HEK293 (cell line): Measurements from ENCODE around the gene SPEM2.
A peak's percentile ranks its signal among the peaks of the same experiment; 100 is the strongest.

Experiments
- CTCF ChIA-PET: fragments of 350-600 bp; formaldehyde crosslinking; extraction: SDS; loops from one replicate; lab custom pipeline; 2021; ENCODE audit warnings: antibody characterized with exemption; lab: Yijun Ruan, JAX
- POLR2A ChIA-PET: fragments of 300-600 bp; formaldehyde crosslinking; extraction: SDS; loops from one replicate; lab custom pipeline; 2020; ENCODE audit warnings: antibody characterized with exemption, inconsistent platforms; lab: Yijun Ruan, JAX
- H3K27ac ChIP-seq: fragments of 200-500 bp; sonication (Bioruptor generic); 2 replicates; pipeline ENCODE4 v1.5.1; 2014; ENCODE audit warnings: low read depth, low read length, control low read depth, inconsistent platforms; ENCODE audit errors: extremely low read depth
- H3K36me3 ChIP-seq, 2 experiments: fragments of 200-500 bp in 1 of 2; sonication (Bioruptor generic) in 1 of 2; 1 replicate in 1 of 2; 2 replicates in 1 of 2; pipeline ENCODE4 v1.5.1; 2014 to 2017; ENCODE audit warnings: inconsistent platforms in 2 of 2, low read length in 2 of 2; ENCODE audit not compliant: control insufficient read depth in 2 of 2, insufficient read depth in 1 of 2
- H3K4me1 ChIP-seq: fragments of 200-500 bp; sonication (Bioruptor generic); 2 replicates; pipeline ENCODE4 v1.5.1; 2014; ENCODE audit warnings: mild to moderate bottlenecking, low read length, inconsistent platforms; ENCODE audit not compliant: control insufficient read depth, insufficient read depth
- H3K4me3 ChIP-seq: 2 replicates; pipeline ENCODE4 v1.5.1; 2011; ENCODE audit warnings: low read depth, mild to moderate bottlenecking, control low read depth, low read length, moderate library complexity
- H3K9me3 ChIP-seq: fragments of 200-500 bp; sonication (Bioruptor generic); 2 replicates; pipeline ENCODE4 v1.5.1; 2014; ENCODE audit warnings: low read depth, low read length, inconsistent platforms; ENCODE audit not compliant: control insufficient read depth, insufficient read depth
- GFI1B ChIP-seq: fragments of 450-650 bp; formaldehyde crosslinking; IDR thresholded peaks from 2 replicates; pipeline ENCODE4 v1.5.1; 2016; ENCODE audit warnings: missing biosample characterization, missing genetic modification characterization
- HOXC10 ChIP-seq: sonication (generic); formaldehyde crosslinking; IDR thresholded peaks from 2 replicates; pipeline ENCODE4 v1.8.1; 2023; ENCODE audit warnings: mild to moderate bottlenecking, missing genetic modification reagents
- KLF7 ChIP-seq: fragments of 450-650 bp; formaldehyde crosslinking; IDR thresholded peaks from 2 replicates; pipeline ENCODE4 v1.5.1; 2016; ENCODE audit warnings: missing biosample characterization, missing genetic modification characterization, borderline replicate concordance
- KLF8 ChIP-seq: fragments of 450-650 bp; formaldehyde crosslinking; IDR thresholded peaks from 2 replicates; pipeline ENCODE4 v1.5.1; 2016; ENCODE audit warnings: missing biosample characterization, missing genetic modification characterization
- OSR2 ChIP-seq: fragments of 450-650 bp; formaldehyde crosslinking; IDR thresholded peaks from 2 replicates; pipeline ENCODE4 v1.5.1; 2016; ENCODE audit warnings: missing biosample characterization, missing genetic modification characterization
- SCRT2 ChIP-seq: fragments of 450-650 bp; formaldehyde crosslinking; IDR thresholded peaks from 2 replicates; pipeline ENCODE4 v1.5.1; 2016; ENCODE audit warnings: missing biosample characterization, missing genetic modification characterization
- TRIM28 ChIP-seq: IDR thresholded peaks from 2 replicates; pipeline ENCODE4 v1.6.1; 2011; ENCODE audit warnings: low read length, control low read depth, borderline replicate concordance
- TSHZ1 ChIP-seq: fragments of 450-650 bp; formaldehyde crosslinking; IDR thresholded peaks from 2 replicates; pipeline ENCODE4 v1.5.1; 2016; ENCODE audit warnings: missing biosample characterization, missing genetic modification characterization, borderline replicate concordance
- WT1 ChIP-seq: fragments of 450-650 bp; formaldehyde crosslinking; IDR thresholded peaks from 2 replicates; pipeline ENCODE4 v1.5.1; 2016; ENCODE audit warnings: missing biosample characterization, missing genetic modification characterization
- ZFHX2 ChIP-seq: fragments of 450-650 bp; formaldehyde crosslinking; conservative IDR thresholded peaks from 2 replicates; pipeline ENCODE4 v1.5.1; 2016; ENCODE audit warnings: missing biosample characterization, missing genetic modification characterization
- ZNF10 ChIP-seq: fragments of 450-650 bp; formaldehyde crosslinking; IDR thresholded peaks from 2 replicates; pipeline ENCODE4 v1.5.1; 2017; ENCODE audit warnings: missing biosample characterization, missing genetic modification characterization
- ZNF23 ChIP-seq: fragments of 450-650 bp; formaldehyde crosslinking; IDR thresholded peaks from 2 replicates; pipeline ENCODE4 v1.5.1; 2016; ENCODE audit warnings: missing biosample characterization, missing genetic modification characterization, borderline replicate concordance
- ZNF239 ChIP-seq: fragments of 450-650 bp; formaldehyde crosslinking; IDR thresholded peaks from 2 replicates; pipeline ENCODE4 v1.5.1; 2016; ENCODE audit warnings: missing biosample characterization, missing genetic modification characterization
- ZNF248 ChIP-seq: fragments of 450-650 bp; formaldehyde crosslinking; IDR thresholded peaks from 2 replicates; pipeline ENCODE4 v1.5.1; 2017; ENCODE audit warnings: missing biosample characterization, missing genetic modification characterization
- ZNF292 ChIP-seq: fragments of 450-650 bp; formaldehyde crosslinking; IDR thresholded peaks from 2 replicates; pipeline ENCODE4 v1.5.1; 2016; ENCODE audit warnings: low read depth, missing biosample characterization, missing genetic modification characterization, borderline replicate concordance
- ZNF473 ChIP-seq: fragments of 450-650 bp; formaldehyde crosslinking; IDR thresholded peaks from 2 replicates; pipeline ENCODE4 v1.5.1; 2017; ENCODE audit warnings: missing biosample characterization, missing genetic modification characterization
- ZNF514 ChIP-seq: fragments of 450-650 bp; formaldehyde crosslinking; IDR thresholded peaks from 2 replicates; pipeline ENCODE4 v1.5.1; 2016; ENCODE audit warnings: missing biosample characterization, missing genetic modification characterization
- ZNF623 ChIP-seq: fragments of 450-650 bp; formaldehyde crosslinking; IDR thresholded peaks from 2 replicates; pipeline ENCODE4 v1.5.1; 2016; ENCODE audit warnings: missing biosample characterization, missing genetic modification characterization
- TF ChIP-seq, protein P1 (sequence below): fragments of 450-650 bp; IDR thresholded peaks from 2 replicates; pipeline ENCODE4 v1.5.1; 2018; ENCODE audit warnings: missing biosample characterization, mild to moderate bottlenecking, missing genetic modification characterization
- TF ChIP-seq, protein P2 (sequence below): fragments of 450-650 bp; formaldehyde crosslinking; IDR thresholded peaks from 2 replicates; pipeline ENCODE4 v1.5.1; 2016; ENCODE audit warnings: missing biosample characterization, missing genetic modification characterization, low read depth

Gene SPEM2

GRCh38 chr17:7391307-7391706 lies 34.1 kb upstream of the SPEM2 start:
- peaks cover 0 to 36% of the 10 kb centered on the region in 2 experiments; a peak in 2 of 3 replicates for H3K36me3 ChIP-seq
- peaks cover 3% of the 10 kb centered on the region for H3K4me1 ChIP-seq
- ChIA-PET CTCF (interaction anchor here (1.2 kb wide), 1 partner anchor 37 kb away, joined by 3 read pairs; no protein-coding TSS in a partner anchor), POLR2A (interaction anchor here (1.6 kb wide), 1 partner anchor 13 kb away, joined by 8 read pairs; the partner anchor contains the start of gene TMEM256)
- no peak overlapping the region for H3K27ac ChIP-seq
- H3K9me3 ChIP-seq: no peaks in the 10 kb centered on the region
- 0 out of 2 replicates have a peak, but pooled peaks have one; percentile 19 for TF ChIP-seq SCRT2 (tag by site-specific recombination)
- TF ChIP-seq, protein P1, sequence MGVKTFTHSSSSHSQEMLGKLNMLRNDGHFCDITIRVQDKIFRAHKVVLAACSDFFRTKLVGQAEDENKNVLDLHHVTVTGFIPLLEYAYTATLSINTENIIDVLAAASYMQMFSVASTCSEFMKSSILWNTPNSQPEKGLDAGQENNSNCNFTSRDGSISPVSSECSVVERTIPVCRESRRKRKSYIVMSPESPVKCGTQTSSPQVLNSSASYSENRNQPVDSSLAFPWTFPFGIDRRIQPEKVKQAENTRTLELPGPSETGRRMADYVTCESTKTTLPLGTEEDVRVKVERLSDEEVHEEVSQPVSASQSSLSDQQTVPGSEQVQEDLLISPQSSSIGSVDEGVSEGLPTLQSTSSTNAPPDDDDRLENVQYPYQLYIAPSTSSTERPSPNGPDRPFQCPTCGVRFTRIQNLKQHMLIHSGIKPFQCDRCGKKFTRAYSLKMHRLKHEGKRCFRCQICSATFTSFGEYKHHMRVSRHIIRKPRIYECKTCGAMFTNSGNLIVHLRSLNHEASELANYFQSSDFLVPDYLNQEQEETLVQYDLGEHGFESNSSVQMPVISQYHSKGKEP (tag by site-specific recombination): no peak
- TF ChIP-seq WT1 (tag by site-specific recombination): no peak
- TF ChIP-seq OSR2 (tag by site-specific recombination): no peak
- TF ChIP-seq, protein P2, sequence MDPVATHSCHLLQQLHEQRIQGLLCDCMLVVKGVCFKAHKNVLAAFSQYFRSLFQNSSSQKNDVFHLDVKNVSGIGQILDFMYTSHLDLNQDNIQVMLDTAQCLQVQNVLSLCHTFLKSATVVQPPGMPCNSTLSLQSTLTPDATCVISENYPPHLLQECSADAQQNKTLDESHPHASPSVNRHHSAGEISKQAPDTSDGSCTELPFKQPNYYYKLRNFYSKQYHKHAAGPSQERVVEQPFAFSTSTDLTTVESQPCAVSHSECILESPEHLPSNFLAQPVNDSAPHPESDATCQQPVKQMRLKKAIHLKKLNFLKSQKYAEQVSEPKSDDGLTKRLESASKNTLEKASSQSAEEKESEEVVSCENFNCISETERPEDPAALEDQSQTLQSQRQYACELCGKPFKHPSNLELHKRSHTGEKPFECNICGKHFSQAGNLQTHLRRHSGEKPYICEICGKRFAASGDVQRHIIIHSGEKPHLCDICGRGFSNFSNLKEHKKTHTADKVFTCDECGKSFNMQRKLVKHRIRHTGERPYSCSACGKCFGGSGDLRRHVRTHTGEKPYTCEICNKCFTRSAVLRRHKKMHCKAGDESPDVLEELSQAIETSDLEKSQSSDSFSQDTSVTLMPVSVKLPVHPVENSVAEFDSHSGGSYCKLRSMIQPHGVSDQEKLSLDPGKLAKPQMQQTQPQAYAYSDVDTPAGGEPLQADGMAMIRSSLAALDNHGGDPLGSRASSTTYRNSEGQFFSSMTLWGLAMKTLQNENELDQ (tag by site-specific recombination): no peak
- no peak overlapping the region for H3K4me3 ChIP-seq

- ChIA-PET POLR2A (interaction anchor here (0.5 to 3.4 kb wide), 6 partner anchors 7 to 437 kb away, joined by 3 to 67 read pairs (median 5); partner anchors contain the start of gene TMEM256), CTCF (interaction anchor here (0.7 to 2.0 kb wide), 6 partner anchors 11 to 1951 kb away, joined by 3 to 5 read pairs (median 3); partner anchors contain the start of gene TMEM256)
- TF ChIP-seq ZNF473 (no peak), ZFHX2 (tag by site-specific recombination) (0 out of 2 replicates have a peak, but pooled peaks have one; percentile 7), TRIM28 (no peak)
- TF ChIP-seq, all 188 proteins: peak for 1
- Histone ChIP-seq H3K27ac (no peak overlapping the region), H3K4me1 (peaks cover 3% of the 10 kb centered on the region), H3K36me3 (peaks cover 0 to 36% of the 10 kb centered on the region in 2 experiments; a peak in 2 of 3 replicates), H3K4me3 (no peak overlapping the region), H3K9me3 (no peaks in the 10 kb centered on the region)
Observed at GRCh38 chr17:7392696-7393612, 32.5 kb upstream of the SPEM2 start.

- Histone ChIP-seq H3K36me3 (peaks cover 0 to 33% of the 10 kb centered on the region in 2 experiments; a peak in 1 of 3 replicates), H3K4me1 (peaks cover 3% of the 10 kb centered on the region), H3K4me3 (peak overlapping the region; percentile 69), H3K9me3 (no peaks in the 10 kb centered on the region), H3K27ac (peak overlapping the region; percentile 63; the same call in 1 of the 2 replicates)
- ChIA-PET CTCF (interaction anchor here (0.5 to 2.0 kb wide), 4 partner anchors 10 to 1952 kb away, joined by 3 to 4 read pairs (median 4); partner anchors contain the start of gene TMEM256), POLR2A (interaction anchor here (0.6 to 3.4 kb wide), 16 partner anchors 8 to 262 kb away, joined by 3 to 67 read pairs (median 4); partner anchors contain the start of genes NEURL4, TMEM102, TMEM256 and TMEM95)
- TF ChIP-seq ZNF292 (tag by site-specific recombination) (no peak), GFI1B (no peak), ZNF10 (no peak), TSHZ1 (tag by site-specific recombination) (no peak), ZNF239 (tag by site-specific recombination) (no peak), ZNF248 (tag by site-specific recombination) (no peak), HOXC10 (CRISPR knock-in tag) (no peak), ZNF623 (tag by site-specific recombination) (no peak), ZNF514 (no peak), ZNF23 (no peak), KLF7 (tag by site-specific recombination) (no peak), KLF8 (peak; percentile 26; the same call in 1 of the 2 replicates)
Observed at GRCh38 chr17:7393613-7394451, 31.6 kb upstream of the SPEM2 start.
